Nephron progenitor cell (in vitro differentiated cells): Measurements from ENCODE around the gene AGAP3.

Experiments
- DNase-seq: peaks from one replicate; pipeline ENCODE4 v3.0.0; 2021
- H3K27ac Mint-ChIP-seq: 2 replicates; pipeline ENCODE4 v1.8.0; 2021; ENCODE audit warnings: mild to moderate bottlenecking, moderate library complexity, mixed read lengths
- H3K27me3 Mint-ChIP-seq: 2 replicates; pipeline ENCODE4 v1.8.0; 2021; ENCODE audit warnings: mild to moderate bottlenecking, low read depth, mixed read lengths; ENCODE audit not compliant: poor library complexity
- H3K36me3 Mint-ChIP-seq: 2 replicates; pipeline ENCODE4 v1.8.0; 2021; ENCODE audit warnings: low read depth, mixed read lengths
- H3K4me1 Mint-ChIP-seq: 2 replicates; pipeline ENCODE4 v1.8.0; 2021; ENCODE audit warnings: mixed read lengths
- H3K4me3 Mint-ChIP-seq: 2 replicates; pipeline ENCODE4 v1.8.0; 2021; ENCODE audit warnings: mild to moderate bottlenecking, moderate library complexity, mixed read lengths
- H3K9me3 Mint-ChIP-seq: 2 replicates; pipeline ENCODE4 v1.8.0; 2021; ENCODE audit warnings: mild to moderate bottlenecking, moderate library complexity, mixed read lengths
- TF ChIP-seq, protein P1 (sequence below): fragments of 200-600 bp; sonication (generic); IDR thresholded peaks from 2 replicates; pipeline ENCODE4 v1.5.0; 2021; ENCODE audit warnings: antibody characterized with exemption

AGAP3 gene

GRCh38 chr7:151064454-151064853 lies 21.8 kb upstream of the AGAP3 start:
- Mint-ChIP-seq H3K4me3 (no peak overlapping the region), H3K27me3 (peaks cover 12% of the 10 kb centered on the region), H3K4me1 (peaks cover 28% of the 10 kb centered on the region), H3K27ac (no peak overlapping the region), H3K9me3 (no peaks in the 10 kb centered on the region), H3K36me3 (peaks cover 20% of the 10 kb centered on the region)
- no peak for DNase-seq
- TF ChIP-seq, protein P1, sequence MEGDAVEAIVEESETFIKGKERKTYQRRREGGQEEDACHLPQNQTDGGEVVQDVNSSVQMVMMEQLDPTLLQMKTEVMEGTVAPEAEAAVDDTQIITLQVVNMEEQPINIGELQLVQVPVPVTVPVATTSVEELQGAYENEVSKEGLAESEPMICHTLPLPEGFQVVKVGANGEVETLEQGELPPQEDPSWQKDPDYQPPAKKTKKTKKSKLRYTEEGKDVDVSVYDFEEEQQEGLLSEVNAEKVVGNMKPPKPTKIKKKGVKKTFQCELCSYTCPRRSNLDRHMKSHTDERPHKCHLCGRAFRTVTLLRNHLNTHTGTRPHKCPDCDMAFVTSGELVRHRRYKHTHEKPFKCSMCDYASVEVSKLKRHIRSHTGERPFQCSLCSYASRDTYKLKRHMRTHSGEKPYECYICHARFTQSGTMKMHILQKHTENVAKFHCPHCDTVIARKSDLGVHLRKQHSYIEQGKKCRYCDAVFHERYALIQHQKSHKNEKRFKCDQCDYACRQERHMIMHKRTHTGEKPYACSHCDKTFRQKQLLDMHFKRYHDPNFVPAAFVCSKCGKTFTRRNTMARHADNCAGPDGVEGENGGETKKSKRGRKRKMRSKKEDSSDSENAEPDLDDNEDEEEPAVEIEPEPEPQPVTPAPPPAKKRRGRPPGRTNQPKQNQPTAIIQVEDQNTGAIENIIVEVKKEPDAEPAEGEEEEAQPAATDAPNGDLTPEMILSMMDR = no peak

GRCh38 chr7:151064993-151065392 lies 21.3 kb upstream of the AGAP3 start:
- no peak for DNase-seq
- Mint-ChIP-seq H3K27ac (no peak overlapping the region), H3K9me3 (no peaks in the 10 kb centered on the region), H3K36me3 (peaks cover 21% of the 10 kb centered on the region), H3K27me3 (peaks cover 12% of the 10 kb centered on the region), H3K4me3 (no peak overlapping the region), H3K4me1 (peaks cover 28% of the 10 kb centered on the region)
- TF ChIP-seq, protein P1 = no peak

GRCh38 chr7:151065516-151065915 lies 20.8 kb upstream of the AGAP3 start:
- no peak overlapping the region for H3K27ac Mint-ChIP-seq
- TF ChIP-seq, protein P1 = no peak
- DNase-seq = no peak
- no peak overlapping the region for H3K4me3 Mint-ChIP-seq
- H3K36me3 Mint-ChIP-seq = peaks cover 21% of the 10 kb centered on the region
- H3K4me1 Mint-ChIP-seq = peaks cover 23% of the 10 kb centered on the region
- peaks cover 12% of the 10 kb centered on the region for H3K27me3 Mint-ChIP-seq
- no peaks in the 10 kb centered on the region for H3K9me3 Mint-ChIP-seq

GRCh38 chr7:151066273-151066974 lies 19.9 kb upstream of the AGAP3 start:
- TF ChIP-seq, protein P1 = no peak
- Mint-ChIP-seq H3K27ac (no peak overlapping the region), H3K36me3 (peaks cover 21% of the 10 kb centered on the region), H3K27me3 (peaks cover 5% of the 10 kb centered on the region), H3K9me3 (no peaks in the 10 kb centered on the region), H3K4me3 (no peak overlapping the region), H3K4me1 (peaks cover 14% of the 10 kb centered on the region)
- DNase-seq = no peak

DNA sequence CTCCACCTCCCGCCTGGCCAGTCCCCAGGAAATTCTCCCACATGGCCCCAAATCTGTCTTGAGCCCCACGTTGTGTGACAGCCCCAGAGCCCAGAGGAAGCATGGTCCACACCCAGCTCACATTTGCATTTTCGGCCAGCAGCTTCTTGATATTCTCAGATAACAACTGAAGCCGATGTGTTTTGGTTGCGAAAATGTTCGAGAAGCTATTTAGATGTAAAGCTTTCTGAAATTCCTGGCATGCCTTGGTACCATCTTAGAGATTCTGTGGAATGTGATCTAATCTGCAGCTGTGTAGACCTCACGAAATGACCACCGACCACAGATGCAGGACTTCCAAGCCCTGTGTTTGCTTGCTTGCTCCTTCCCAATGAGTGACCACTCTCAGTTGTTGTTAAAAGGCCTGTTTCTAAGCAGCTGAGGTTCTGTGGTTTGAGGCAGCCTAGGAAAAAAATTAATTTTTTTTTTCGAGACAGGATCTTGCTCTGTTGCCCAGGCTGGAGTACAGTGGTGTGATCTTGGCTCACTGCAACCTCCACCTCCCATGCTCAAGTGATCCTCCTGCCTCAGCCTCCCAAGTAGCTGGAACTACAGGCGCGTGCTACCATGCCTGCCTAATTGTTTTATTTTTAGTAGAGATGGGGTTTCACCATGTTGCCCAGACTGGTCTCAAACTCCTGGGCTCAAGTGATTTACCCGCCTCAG lies 18.1 kb upstream of the AGAP3 start:
- TF ChIP-seq, protein P1 = no peak
- Mint-ChIP-seq H3K4me1 (peaks cover 5% of the 10 kb centered on the region), H3K9me3 (no peaks in the 10 kb centered on the region), H3K36me3 (peaks cover 29% of the 10 kb centered on the region), H3K27me3 (peaks cover 3% of the 10 kb centered on the region), H3K27ac (no peak overlapping the region), H3K4me3 (no peak overlapping the region)
- DNase-seq = no peak
